Hindlimb muscle (tissue), 1 donor: Measurements from ENCODE around the gene VPS35L. TPM values are rescaled to one million over a fixed set of nuclear protein-coding genes. Genes with fewer than 3 reads are reported as not detected.

Experiments
- DNase-seq: peaks from one replicate; pipeline ENCODE4 v3.0.0-alpha.2; 2013
- polyA plus RNA-seq: library from polyadenylated mRNA; unstranded; fragments of 120-200 nt; gene quantifications from one replicate; pipeline ENCODE4 v1.2.1, GENCODE V29; 2013; ENCODE audit not compliant: insufficient read length

Gene VPS35L
- polyA plus RNA-seq, 1 donor = 35.3 TPM

DNA sequence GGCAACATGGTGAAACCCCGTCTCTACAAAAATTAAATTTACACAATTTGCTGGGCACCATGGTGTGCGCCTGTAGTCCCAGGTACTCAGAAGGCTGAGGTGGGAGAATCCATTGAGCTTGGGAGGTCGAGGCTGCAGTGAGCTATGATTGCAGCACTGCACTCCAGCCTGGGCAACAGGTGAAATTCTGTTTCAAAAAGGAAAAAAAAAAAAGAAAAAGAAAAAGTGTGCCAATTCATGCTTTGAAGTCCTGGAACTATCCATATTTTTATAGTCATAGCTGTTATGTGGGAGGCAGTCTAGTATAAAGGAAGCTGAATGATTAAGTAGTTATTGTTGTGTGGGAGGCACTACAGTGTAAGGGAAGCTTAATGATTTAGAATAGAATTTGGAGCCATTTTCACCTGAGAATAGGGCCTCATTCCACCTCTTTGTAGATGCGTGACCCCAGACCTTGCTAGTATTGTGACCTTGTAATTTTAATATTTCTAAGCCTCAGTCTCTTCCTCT is 194.1 kb downstream of the VPS35L start:
- no peak for DNase-seq

Other genes starting within 250 kb of the VPS35L start
- gene TMC5, start 137.8 kb upstream of the VPS35L start, polyA plus RNA-seq = 0.08 TPM
- gene GDE1, start 33.6 kb upstream of the VPS35L start, polyA plus RNA-seq = 56.7 TPM
- gene CCP110, start 31.8 kb upstream of the VPS35L start, polyA plus RNA-seq = 14.2 TPM
- 23.0 TPM for gene KNOP1, start 162.5 kb downstream of the VPS35L start, polyA plus RNA-seq
- gene IQCK, start 162.6 kb downstream of the VPS35L start, polyA plus RNA-seq = 14.2 TPM